HEK293T (cell line): Measurements from ENCODE around the gene CILP2.

Experiments used
- CTCF ChIA-PET: fragments of 350-600 bp; formaldehyde crosslinking; extraction: SDS; loops from one replicate; lab custom pipeline; 2021; ENCODE audit warnings: antibody characterized with exemption, inconsistent platforms; lab: Yijun Ruan, JAX
- POLR2A ChIA-PET: fragments of 350-600 bp; formaldehyde crosslinking; extraction: SDS; loops from one replicate; lab custom pipeline; 2020; ENCODE audit warnings: antibody characterized with exemption, inconsistent platforms; lab: Yijun Ruan, JAX
- DNase-seq: peaks from one replicate; pipeline ENCODE4 v3.0.0; 2012; ENCODE audit warnings: mixed read lengths; ENCODE audit errors: extremely low spot score
- ARNT ChIP-seq: fragments of 450-650 bp; IDR thresholded peaks from 2 replicates; pipeline ENCODE4 v1.6.1; 2017; ENCODE audit warnings: mild to moderate bottlenecking
- BHLHE40 ChIP-seq: fragments of 450-650 bp; IDR thresholded peaks from 2 replicates; pipeline ENCODE4 v1.6.1; 2016; ENCODE audit warnings: mild to moderate bottlenecking, moderate library complexity, borderline replicate concordance
- CTBP1 ChIP-seq: fragments of 450-650 bp; IDR thresholded peaks from 2 replicates; pipeline ENCODE4 v1.6.1; 2016; ENCODE audit warnings: borderline replicate concordance
- ELF4 ChIP-seq: fragments of 450-650 bp; IDR thresholded peaks from 2 replicates; pipeline ENCODE4 v1.6.1; 2017; ENCODE audit warnings: antibody characterized with exemption
- FOXA1 ChIP-seq: fragments of 450-650 bp; IDR thresholded peaks from 2 replicates; pipeline ENCODE4 v1.6.1; 2016; ENCODE audit warnings: mild to moderate bottlenecking
- FOXK2 ChIP-seq: fragments of 450-650 bp; IDR thresholded peaks from 2 replicates; pipeline ENCODE4 v1.6.1; 2016; ENCODE audit warnings: mild to moderate bottlenecking
- FOXM1 ChIP-seq: fragments of 450-650 bp; IDR thresholded peaks from 2 replicates; pipeline ENCODE4 v1.6.1; 2017; ENCODE audit warnings: mild to moderate bottlenecking, borderline replicate concordance
- HDGF ChIP-seq: fragments of 450-650 bp; IDR thresholded peaks from 2 replicates; pipeline ENCODE4 v1.6.1; 2017; ENCODE audit warnings: antibody characterized with exemption, borderline replicate concordance
- L3MBTL2 ChIP-seq: fragments of 450-650 bp; conservative IDR thresholded peaks from 2 replicates; pipeline ENCODE4 v1.6.1; 2016; ENCODE audit warnings: mild to moderate bottlenecking
- LEF1 ChIP-seq: fragments of 450-650 bp; IDR thresholded peaks from 2 replicates; pipeline ENCODE4 v1.6.1; 2017; ENCODE audit warnings: mild to moderate bottlenecking, borderline replicate concordance
- NFRKB ChIP-seq: fragments of 450-650 bp; IDR thresholded peaks from 2 replicates; pipeline ENCODE4 v1.6.1; 2016; ENCODE audit warnings: mild to moderate bottlenecking, moderate library complexity
- SP1 ChIP-seq: fragments of 450-650 bp; IDR thresholded peaks from 2 replicates; pipeline ENCODE4 v1.6.1; 2017
- SUZ12 ChIP-seq: fragments of 450-650 bp; IDR thresholded peaks from 2 replicates; pipeline ENCODE4 v1.6.1; 2016; ENCODE audit warnings: mild to moderate bottlenecking
- TARDBP ChIP-seq: fragments of 450-650 bp; IDR thresholded peaks from 2 replicates; pipeline ENCODE4 v1.6.1; 2016
- ZNF384 ChIP-seq: fragments of 450-650 bp; IDR thresholded peaks from 2 replicates; pipeline ENCODE4 v1.6.1; 2016
- TF ChIP-seq, protein P1 (sequence below): fragments of 450-650 bp; IDR thresholded peaks from 2 replicates; pipeline ENCODE4 v1.6.1; 2016

The CILP2 gene

GRCh38 chr19:19500975-19501644 lies 37.0 kb upstream of the CILP2 start:
- POLR2A ChIA-PET: no interaction called here
- CTCF ChIA-PET: no interaction called here
- no peak for DNase-seq
- TF ChIP-seq FOXM1 (no peak), SP1 (no peak), FOXA1 (no peak), CTBP1 (no peak), NFRKB (no peak), L3MBTL2 (no peak), FOXK2 (no peak), SUZ12 (no peak)

GRCh38 chr19:19501798-19502197 lies 36.3 kb upstream of the CILP2 start:
- ChIA-PET POLR2A (no interaction called here), CTCF (no interaction called here)
- no peak for TF ChIP-seq CTBP1
- TF ChIP-seq NFRKB: no peak
- TF ChIP-seq, protein P1, sequence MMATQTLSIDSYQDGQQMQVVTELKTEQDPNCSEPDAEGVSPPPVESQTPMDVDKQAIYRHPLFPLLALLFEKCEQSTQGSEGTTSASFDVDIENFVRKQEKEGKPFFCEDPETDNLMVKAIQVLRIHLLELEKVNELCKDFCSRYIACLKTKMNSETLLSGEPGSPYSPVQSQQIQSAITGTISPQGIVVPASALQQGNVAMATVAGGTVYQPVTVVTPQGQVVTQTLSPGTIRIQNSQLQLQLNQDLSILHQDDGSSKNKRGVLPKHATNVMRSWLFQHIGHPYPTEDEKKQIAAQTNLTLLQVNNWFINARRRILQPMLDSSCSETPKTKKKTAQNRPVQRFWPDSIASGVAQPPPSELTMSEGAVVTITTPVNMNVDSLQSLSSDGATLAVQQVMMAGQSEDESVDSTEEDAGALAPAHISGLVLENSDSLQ: no peak
- TF ChIP-seq FOXK2: no peak
- TF ChIP-seq LEF1: no peak
- TF ChIP-seq ZNF384: no peak
- TF ChIP-seq L3MBTL2: no peak
- no peak for TF ChIP-seq TARDBP
- DNase-seq: no peak

GRCh38 chr19:19502281-19502680 lies 35.8 kb upstream of the CILP2 start:
- TF ChIP-seq HDGF (no peak), NFRKB (no peak), FOXM1 (no peak), SUZ12 (no peak), FOXK2 (no peak), LEF1 (no peak), TARDBP (no peak), ZNF384 (no peak), L3MBTL2 (no peak), ELF4 (no peak), ARNT (no peak), SP1 (no peak), FOXA1 (no peak)
- TF ChIP-seq, protein P1: no peak
- POLR2A ChIA-PET: no interaction called here
- CTCF ChIA-PET: no interaction called here
- DNase-seq: no peak

- POLR2A ChIA-PET: no interaction called here
- CTCF ChIA-PET: no interaction called here
- no peak for DNase-seq
- TF ChIP-seq ZNF384: no peak
- no peak for TF ChIP-seq ELF4
- TF ChIP-seq FOXA1: no peak
- TF ChIP-seq FOXK2: no peak
- no peak for TF ChIP-seq HDGF
- TF ChIP-seq SUZ12: no peak
- no peak for TF ChIP-seq SP1
- TF ChIP-seq LEF1: no peak
- no peak for TF ChIP-seq TARDBP
These were observed 35.1 kb upstream of the CILP2 start for GRCh38 chr19:19502808-19503602.

- POLR2A ChIA-PET: interaction anchor here (1.6 kb wide), 1 partner anchor 10 kb away, joined by 5 read pairs; no protein-coding TSS in a partner anchor
- no peak for DNase-seq
- no peak for TF ChIP-seq LEF1
- TF ChIP-seq ELF4: no peak
- no peak for TF ChIP-seq TARDBP
- TF ChIP-seq BHLHE40: no peak
- TF ChIP-seq, protein P1: no peak
- TF ChIP-seq SUZ12: no peak
- CTCF ChIA-PET: no interaction called here
These were observed 33.1 kb upstream of the CILP2 start for GRCh38 chr19:19504754-19505668.
